Loucy (cell line): Measurements from ENCODE around the gene WDR5B.

Source experiments
- CTCF ChIP-seq: fragments of 200-600 bp; sonication (generic); conservative IDR thresholded peaks from 2 replicates; pipeline ENCODE4 v1.5.1; 2014; ENCODE audit warnings: mild to moderate bottlenecking, antibody characterized with exemption, low read length
- EZH2phosphoT487 ChIP-seq: fragments of 200-600 bp; IDR thresholded peaks from 2 replicates; pipeline ENCODE4 v1.6.1; 2018; ENCODE audit warnings: antibody characterized with exemption, mild to moderate bottlenecking, moderate library complexity, borderline replicate concordance

GRCh38 chr3:122395582-122395981, 20.3 kb downstream of the WDR5B start:
- TF ChIP-seq EZH2phosphoT487 (no peak), CTCF (no peak)
